CD4-positive, alpha-beta memory T cell (primary cell): ENCODE measurements around the gene LZTS3. TPM values are rescaled to one million over a fixed set of nuclear protein-coding genes. Genes with fewer than 3 reads are reported as not detected.
"Not testable (repeated sequence)": the region's sequence is repeated elsewhere in the genome, so short reads cannot be mapped to it uniquely, and the experiment has no call there.

Experiments used
- CTCF ChIA-PET: fragments of 350-600 bp; sonication (Branson Sonifier 250); formaldehyde crosslinking; loops from one replicate; lab custom pipeline; 2021; ENCODE audit warnings: inconsistent platforms; ENCODE audit not compliant: partially characterized antibody; lab: Charles Lee
- POLR2A ChIA-PET: fragments of 350-600 bp; sonication (Branson Sonifier 250); formaldehyde crosslinking; loops from one replicate; lab custom pipeline; 2021; ENCODE audit not compliant: partially characterized antibody; lab: Charles Lee
- DNase-seq, 5 donors: peaks; one replicate each; pipeline versions ENCODE4 v3.0.0 to v3.0.0-alpha.2; 2020 to 2022; ENCODE audit warnings: mixed read lengths in 1 of 5
- H3K27ac ChIP-seq: one replicate; pipeline ENCODE4 v1.7.0; 2013; ENCODE audit warnings: low read depth, low read length
- H3K27me3 ChIP-seq: 2 replicates; pipeline ENCODE4 v1.7.0; 2013; ENCODE audit warnings: mild to moderate bottlenecking, low read length, moderate library complexity; ENCODE audit not compliant: insufficient read depth
- H3K36me3 ChIP-seq: 2 replicates; pipeline ENCODE4 v1.7.0; 2013; ENCODE audit warnings: mild to moderate bottlenecking, low read length, moderate library complexity; ENCODE audit not compliant: insufficient read depth
- H3K4me1 ChIP-seq: 2 replicates; pipeline ENCODE4 v1.7.0; 2013; ENCODE audit warnings: mild to moderate bottlenecking, low read length, moderate library complexity; ENCODE audit not compliant: insufficient read depth
- H3K4me3 ChIP-seq, 2 donors: one replicate each; pipeline ENCODE4 v1.7.0; 2013; ENCODE audit warnings: low read length in 2 of 2, mild to moderate bottlenecking in 1 of 2
- H3K9me3 ChIP-seq, 2 donors: one replicate each; pipeline ENCODE4 v1.7.0; 2013; ENCODE audit warnings: low read length in 2 of 2, control low read depth in 1 of 2; ENCODE audit not compliant: control insufficient read depth in 1 of 2
- H3K27ac Mint-ChIP-seq, 7 donors: one replicate each; pipeline ENCODE4 v1.8.0; 2020 to 2021; ENCODE audit warnings: mixed read lengths in 7 of 7, mild to moderate bottlenecking in 6 of 7, inconsistent platforms in 3 of 7, moderate library complexity in 3 of 7
- H3K27me3 Mint-ChIP-seq, 2 donors: one replicate each; pipeline ENCODE4 v1.8.0; 2020 to 2021; ENCODE audit warnings: mixed read lengths in 2 of 2
- H3K36me3 Mint-ChIP-seq, 2 donors: one replicate each; pipeline ENCODE4 v1.8.0; 2020 to 2021; ENCODE audit warnings: mixed read lengths in 2 of 2, inconsistent platforms in 1 of 2, mild to moderate bottlenecking in 1 of 2
- H3K4me1 Mint-ChIP-seq, 4 donors: one replicate each; pipeline ENCODE4 v1.8.0; 2020 to 2021; ENCODE audit warnings: mixed read lengths in 4 of 4, mild to moderate bottlenecking in 1 of 4
- H3K4me3 Mint-ChIP-seq, 8 donors: one replicate each; pipeline ENCODE4 v1.8.0; 2020 to 2021; ENCODE audit warnings: mixed read lengths in 8 of 8, mild to moderate bottlenecking in 7 of 8, moderate library complexity in 6 of 8, inconsistent platforms in 3 of 8
- H3K9me3 Mint-ChIP-seq, 8 donors: one replicate each; pipeline ENCODE4 v1.8.0; 2020 to 2021; ENCODE audit warnings: mixed read lengths in 8 of 8, mild to moderate bottlenecking in 5 of 8, inconsistent platforms in 3 of 8, moderate library complexity in 1 of 8
- intact Hi-C: fragments of 100-400 bp; cut with micrococcal nuclease; formaldehyde crosslinking; loops from one replicate; pipeline ENCODE4 v1.15.1; 2023
- polyA plus RNA-seq, 2 donors: library from polyadenylated mRNA; unstranded; fragments of 300-500 nt; fragmentation: Illumina TruSeq; gene quantifications; one replicate each; pipeline ENCODE4 v1.2.3, GENCODE V29; 2021
- total RNA-seq, 2 experiments: library from RNA; stranded (reverse); gene quantifications; one replicate each; pipeline ENCODE4 v1.2.3, GENCODE V29; 2021

Gene LZTS3
- total and polyA plus RNA-seq, 4 experiments from 2014 or later: 0.78 to 7.9 (median 3.9) TPM

- H3K27me3 Mint-ChIP-seq: no peaks in the 10 kb centered on the region
- ChIA-PET CTCF (no interaction called here), POLR2A (interaction anchor here (0.6 kb wide), 1 partner anchor 72 kb away, joined by 3 read pairs; no protein-coding TSS in a partner anchor)
- Histone ChIP-seq H3K4me1 (no peaks in the 10 kb centered on the region), H3K27ac (no peak overlapping the region), H3K27me3 (no peaks in the 10 kb centered on the region), H3K36me3 (peaks cover 52% of the 10 kb centered on the region), H3K4me3 (no peak overlapping the region), H3K9me3 (no peaks in the 10 kb centered on the region)
- no peak overlapping the region for H3K4me3 Mint-ChIP-seq
- peaks cover 44 to 64% of the 10 kb centered on the region in 2 donors for H3K36me3 Mint-ChIP-seq
- intact Hi-C loops: no loop called here
- H3K27ac Mint-ChIP-seq: peak overlapping the region in 2 of 7 donors; percentile 29 to 50
- no peaks in the 10 kb centered on the region for H3K9me3 Mint-ChIP-seq
- H3K4me1 Mint-ChIP-seq: peaks cover 0 to 11% (median 3%) of the 10 kb centered on the region in 4 donors
- no peak for DNase-seq
Observed at GRCh38 chr20:3192226-3193015, 19.1 kb upstream of the LZTS3 start.

GRCh38 chr20:3190681-3191111 lies 17.3 kb upstream of the LZTS3 start:
- no peaks in the 10 kb centered on the region for H3K9me3 Mint-ChIP-seq
- peaks cover 37 to 55% of the 10 kb centered on the region in 2 donors for H3K36me3 Mint-ChIP-seq

DNA sequence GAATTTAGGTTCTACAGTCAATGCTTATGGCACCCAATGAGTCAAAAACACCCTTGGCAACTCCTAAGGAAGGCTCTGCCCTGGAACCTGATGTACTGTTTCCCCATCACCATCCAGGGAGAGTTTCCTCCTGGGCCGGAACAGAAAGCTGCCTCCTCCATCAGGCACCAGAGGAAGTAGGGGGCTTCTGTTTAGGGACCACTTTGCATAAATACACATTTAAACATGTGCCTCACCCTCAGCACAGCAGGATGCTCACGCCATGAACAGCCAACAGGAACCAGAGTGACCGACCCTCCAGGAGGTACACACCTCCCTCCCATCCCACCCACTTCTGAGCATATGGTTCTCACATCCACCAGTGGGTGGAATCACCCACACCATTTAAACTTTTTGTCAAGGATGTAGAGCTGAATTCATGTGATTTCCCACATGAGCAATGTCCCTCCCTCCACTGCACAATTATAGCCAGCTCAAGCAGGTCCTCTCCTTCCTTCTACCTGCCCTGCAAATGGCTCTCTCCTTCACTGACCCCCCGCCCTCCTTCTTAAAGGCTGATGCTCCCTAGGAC lies 16.3 kb upstream of the LZTS3 start:
- intact Hi-C loops: no loop called here
- Mint-ChIP-seq H3K9me3 (no peaks in the 10 kb centered on the region), H3K4me3 (no peak overlapping the region), H3K27ac (peak overlapping the region; percentile 32 to 83 (median 43)), H3K36me3 (peaks cover 31 to 46% of the 10 kb centered on the region in 2 donors), H3K27me3 (no peaks in the 10 kb centered on the region), H3K4me1 (peaks cover 0 to 4% (median 0%) of the 10 kb centered on the region in 4 donors)
- H3K4me1 ChIP-seq: no peaks in the 10 kb centered on the region
- ChIA-PET CTCF (interaction anchor here (0.8 kb wide), 1 partner anchor 29 kb away, joined by 3 read pairs; no protein-coding TSS in a partner anchor), POLR2A (interaction anchor here (0.6 kb wide), 1 partner anchor 136 kb away, joined by 3 read pairs; no protein-coding TSS in a partner anchor)
- no peaks in the 10 kb centered on the region for H3K9me3 ChIP-seq
- H3K27me3 ChIP-seq: no peaks in the 10 kb centered on the region
- H3K4me3 ChIP-seq: no peak overlapping the region
- no peak overlapping the region for H3K27ac ChIP-seq
- H3K36me3 ChIP-seq: peaks cover 41% of the 10 kb centered on the region
- no peak for DNase-seq

More at GRCh38 chr20:3190681-3191111, 17.3 kb upstream of the LZTS3 start:
- Histone ChIP-seq H3K27ac (no peak overlapping the region), H3K9me3 (no peaks in the 10 kb centered on the region), H3K36me3 (peaks cover 51% of the 10 kb centered on the region), H3K4me1 (no peaks in the 10 kb centered on the region), H3K4me3 (no peak overlapping the region), H3K27me3 (no peaks in the 10 kb centered on the region)
- H3K4me3 Mint-ChIP-seq: no peak overlapping the region
- peak overlapping the region in 1 of 7 donors; percentile 3 for H3K27ac Mint-ChIP-seq
- peaks cover 0 to 9% (median under 1%) of the 10 kb centered on the region in 4 donors for H3K4me1 Mint-ChIP-seq
- ChIA-PET POLR2A (interaction anchor here (0.5 to 1.3 kb wide), 3 partner anchors 13 to 77 kb away, joined by 3 to 4 read pairs (median 3); no protein-coding TSS in a partner anchor), CTCF (interaction anchor here (0.8 kb wide), 1 partner anchor 28 kb away, joined by 3 read pairs; no protein-coding TSS in a partner anchor)
- no peak for DNase-seq
- intact Hi-C loops: no loop called here
- no peaks in the 10 kb centered on the region for H3K27me3 Mint-ChIP-seq

DNA sequence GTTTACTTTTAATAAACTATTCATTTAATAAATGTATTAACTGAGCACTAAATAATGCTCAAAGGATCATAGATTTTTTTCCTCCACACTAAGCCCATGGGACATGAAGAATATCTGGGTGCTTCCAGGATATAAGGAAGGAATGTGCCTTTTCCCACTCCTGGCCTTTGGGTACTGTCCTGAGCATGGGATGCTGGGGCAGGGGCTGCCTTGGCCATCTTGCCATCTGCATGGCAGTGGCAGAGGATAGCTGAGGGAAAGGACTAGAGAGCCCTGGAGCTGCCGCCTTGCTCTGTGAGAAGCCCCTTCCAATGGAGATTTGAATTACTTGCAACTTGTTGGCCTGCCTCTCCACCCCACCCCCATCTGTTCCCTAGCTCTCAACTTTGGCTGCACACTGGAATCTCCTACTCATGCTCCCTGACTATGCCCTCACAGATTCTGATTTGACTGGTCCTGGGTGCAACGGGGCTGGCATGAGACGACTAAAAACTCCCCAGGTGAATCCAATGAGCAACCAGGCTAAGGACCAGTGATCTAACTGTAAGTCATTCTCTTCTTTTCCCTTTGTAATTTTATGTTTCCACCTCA lies 15.6 kb upstream of the LZTS3 start:
- POLR2A ChIA-PET: no interaction called here
- Histone ChIP-seq H3K4me1 (no peaks in the 10 kb centered on the region), H3K4me3 (no peak overlapping the region), H3K27me3 (no peaks in the 10 kb centered on the region), H3K9me3 (no peaks in the 10 kb centered on the region), H3K36me3 (peaks cover 34% of the 10 kb centered on the region), H3K27ac (no peak overlapping the region)
- H3K27ac Mint-ChIP-seq: peak overlapping the region in 6 of 7 donors; percentile 26 to 72 (median 55)
- H3K9me3 Mint-ChIP-seq: no peaks in the 10 kb centered on the region
- DNase-seq: no peak
- H3K36me3 Mint-ChIP-seq: peaks cover 31 to 40% of the 10 kb centered on the region in 2 donors
- peaks cover 0 to 4% (median under 1%) of the 10 kb centered on the region in 4 donors for H3K4me1 Mint-ChIP-seq
- intact Hi-C loops: no loop called here
- CTCF ChIA-PET: no interaction called here
- no peak overlapping the region for H3K4me3 Mint-ChIP-seq
- no peaks in the 10 kb centered on the region for H3K27me3 Mint-ChIP-seq

DNA sequence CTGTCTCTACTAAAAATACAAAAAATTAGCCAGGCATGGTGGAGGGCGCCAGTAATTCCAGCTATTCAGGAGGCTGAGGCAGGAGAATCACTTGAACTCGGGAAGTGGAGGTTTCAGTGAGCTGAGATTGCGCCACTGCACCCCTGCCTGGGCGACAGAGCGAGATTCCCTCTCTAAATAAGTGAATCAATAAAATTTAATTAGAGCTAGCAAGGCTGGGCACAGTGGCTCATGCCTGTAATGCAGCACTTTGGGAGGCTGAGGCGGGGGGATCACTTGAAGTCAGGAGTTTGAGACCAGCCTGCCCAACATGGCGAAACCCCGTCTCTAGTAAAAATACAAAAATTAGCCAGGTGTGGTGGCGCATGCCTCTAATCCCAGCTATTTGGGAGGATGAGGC lies 14.5 kb upstream of the LZTS3 start:
- H3K4me3 Mint-ChIP-seq, H3K27me3 ChIP-seq, POLR2A ChIA-PET, H3K9me3 ChIP-seq, intact Hi-C loops, H3K4me3 ChIP-seq, H3K4me1 Mint-ChIP-seq, H3K27me3 Mint-ChIP-seq, H3K4me1 ChIP-seq, H3K9me3 Mint-ChIP-seq, H3K27ac Mint-ChIP-seq, DNase-seq, H3K27ac ChIP-seq: not testable (repeated sequence)
- CTCF ChIA-PET: interaction anchor here (1.3 kb wide), 1 partner anchor 52 kb away, joined by 3 read pairs; no protein-coding TSS in a partner anchor
- H3K36me3 ChIP-seq: peaks cover 26% of the 10 kb centered on the region
- peaks cover 29 to 38% of the 10 kb centered on the region in 2 donors for H3K36me3 Mint-ChIP-seq

- intact Hi-C loops: no loop called here
- no peak overlapping the region for H3K27ac ChIP-seq
- DNase-seq: no peak
- Mint-ChIP-seq H3K4me1 (peaks cover 0 to 1% (median 0%) of the 10 kb centered on the region in 4 donors), H3K36me3 (peaks cover 0 to 3% of the 10 kb centered on the region in 2 donors), H3K27me3 (no peaks in the 10 kb centered on the region), H3K4me3 (no peak overlapping the region), H3K27ac (peak overlapping the region in 2 of 7 donors; percentile 51 to 82), H3K9me3 (no peaks in the 10 kb centered on the region)
- no peaks in the 10 kb centered on the region for H3K4me1 ChIP-seq
- no peak overlapping the region for H3K4me3 ChIP-seq
- no peaks in the 10 kb centered on the region for H3K36me3 ChIP-seq
- H3K27me3 ChIP-seq: no peaks in the 10 kb centered on the region
- H3K9me3 ChIP-seq: no peaks in the 10 kb centered on the region
- CTCF ChIA-PET: interaction anchor here (1.3 kb wide), 1 partner anchor 17 kb away, joined by 3 read pairs; no protein-coding TSS in a partner anchor
- POLR2A ChIA-PET: interaction anchor here (0.8 to 1.8 kb wide), 2 partner anchors 19 to 27 kb away, joined by 3 to 5 read pairs; no protein-coding TSS in a partner anchor
Observed at GRCh38 chr20:3183896-3184612, 10.7 kb upstream of the LZTS3 start.
